G401 (cell line): ENCODE data around the gene DHX34. TPM values are rescaled to one million over a fixed set of nuclear protein-coding genes. Genes with fewer than 3 reads are reported as not detected.
A peak's percentile ranks its signal among the peaks of the same experiment; 100 is the strongest.
"Not testable (repeated sequence)": the region's sequence is repeated elsewhere in the genome, so short reads cannot be mapped to it uniquely, and the experiment has no call there.

ENCODE experiments used
- DNase-seq: peaks from one replicate; pipeline ENCODE4 v3.0.0-alpha.2; 2015; ENCODE audit warnings: low spot score
- in situ Hi-C: cut with HindIII; loops from 2 replicates; pipeline ENCODE4 v1.10.0; 2016; ENCODE audit warnings: low sequenced_read_pairs, mixed read lengths
- total RNA-seq: library from RNA; depleted of rRNA; stranded (reverse); fragments of >200 nt; shearing (Covaris generic); gene quantifications from 2 replicates; pipeline ENCODE4 v1.2.3, GENCODE V29; 2014; rRNA removed

The DHX34 gene, protein sequence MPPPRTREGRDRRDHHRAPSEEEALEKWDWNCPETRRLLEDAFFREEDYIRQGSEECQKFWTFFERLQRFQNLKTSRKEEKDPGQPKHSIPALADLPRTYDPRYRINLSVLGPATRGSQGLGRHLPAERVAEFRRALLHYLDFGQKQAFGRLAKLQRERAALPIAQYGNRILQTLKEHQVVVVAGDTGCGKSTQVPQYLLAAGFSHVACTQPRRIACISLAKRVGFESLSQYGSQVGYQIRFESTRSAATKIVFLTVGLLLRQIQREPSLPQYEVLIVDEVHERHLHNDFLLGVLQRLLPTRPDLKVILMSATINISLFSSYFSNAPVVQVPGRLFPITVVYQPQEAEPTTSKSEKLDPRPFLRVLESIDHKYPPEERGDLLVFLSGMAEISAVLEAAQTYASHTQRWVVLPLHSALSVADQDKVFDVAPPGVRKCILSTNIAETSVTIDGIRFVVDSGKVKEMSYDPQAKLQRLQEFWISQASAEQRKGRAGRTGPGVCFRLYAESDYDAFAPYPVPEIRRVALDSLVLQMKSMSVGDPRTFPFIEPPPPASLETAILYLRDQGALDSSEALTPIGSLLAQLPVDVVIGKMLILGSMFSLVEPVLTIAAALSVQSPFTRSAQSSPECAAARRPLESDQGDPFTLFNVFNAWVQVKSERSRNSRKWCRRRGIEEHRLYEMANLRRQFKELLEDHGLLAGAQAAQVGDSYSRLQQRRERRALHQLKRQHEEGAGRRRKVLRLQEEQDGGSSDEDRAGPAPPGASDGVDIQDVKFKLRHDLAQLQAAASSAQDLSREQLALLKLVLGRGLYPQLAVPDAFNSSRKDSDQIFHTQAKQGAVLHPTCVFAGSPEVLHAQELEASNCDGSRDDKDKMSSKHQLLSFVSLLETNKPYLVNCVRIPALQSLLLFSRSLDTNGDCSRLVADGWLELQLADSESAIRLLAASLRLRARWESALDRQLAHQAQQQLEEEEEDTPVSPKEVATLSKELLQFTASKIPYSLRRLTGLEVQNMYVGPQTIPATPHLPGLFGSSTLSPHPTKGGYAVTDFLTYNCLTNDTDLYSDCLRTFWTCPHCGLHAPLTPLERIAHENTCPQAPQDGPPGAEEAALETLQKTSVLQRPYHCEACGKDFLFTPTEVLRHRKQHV
- 13.9 and 16.7 TPM in 2 replicates for total RNA-seq

DNA sequence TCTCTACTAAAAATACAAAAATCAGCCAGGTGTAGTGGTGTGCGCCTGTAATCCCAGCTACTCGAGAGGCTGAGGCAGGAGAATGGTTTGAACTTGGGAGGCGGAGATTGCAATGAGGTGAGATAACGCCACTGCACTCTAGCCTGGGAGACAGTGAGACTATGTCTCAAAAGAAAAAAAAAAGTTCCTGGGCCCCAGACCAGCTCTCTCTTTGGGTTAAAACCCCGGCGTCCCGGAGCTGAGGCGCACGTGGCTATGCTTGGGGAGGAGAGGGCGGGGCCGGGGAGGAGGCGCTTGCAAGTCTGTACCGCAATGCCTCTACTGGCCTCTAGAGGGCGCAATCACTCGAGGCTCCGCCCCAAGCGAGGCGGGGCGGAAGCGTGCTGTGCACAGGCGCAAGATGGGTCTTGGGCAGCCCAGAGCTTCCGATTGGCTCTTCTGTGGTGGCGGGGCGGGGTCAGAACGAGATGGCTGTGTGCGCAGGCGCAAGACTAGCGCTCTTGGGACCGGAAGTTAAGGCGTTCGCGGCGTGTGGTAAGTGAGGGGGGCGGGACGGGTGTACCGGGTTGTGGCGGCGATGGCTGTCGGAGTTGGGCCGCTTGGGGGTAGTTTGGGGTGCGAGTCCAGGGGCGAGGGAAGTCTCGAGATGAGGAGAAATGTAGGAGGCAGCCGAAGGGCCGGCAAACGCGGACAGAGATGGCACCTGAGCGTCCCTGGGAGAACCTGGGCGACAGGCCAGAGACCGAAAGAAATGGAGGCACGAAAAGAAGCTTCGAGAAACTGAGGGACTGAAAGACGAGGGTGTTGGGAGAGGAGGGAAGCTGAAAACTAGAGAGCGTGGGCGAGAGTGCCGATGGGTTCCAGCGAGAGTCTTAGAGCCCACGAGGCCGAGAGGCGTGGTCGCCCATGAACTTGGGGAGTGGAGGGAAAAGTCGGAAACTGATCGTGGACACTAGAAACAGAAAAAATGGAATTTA, at the start of gene DHX34:
TSS of gene DHX34 (plus strand) at position 497 of the 977 bp plus-strand sequence. CDS start 3,716 bp downstream, outside the sequence.
- in situ Hi-C loops, result no loop called here
- peak; percentile 98 for DNase-seq

DNA sequence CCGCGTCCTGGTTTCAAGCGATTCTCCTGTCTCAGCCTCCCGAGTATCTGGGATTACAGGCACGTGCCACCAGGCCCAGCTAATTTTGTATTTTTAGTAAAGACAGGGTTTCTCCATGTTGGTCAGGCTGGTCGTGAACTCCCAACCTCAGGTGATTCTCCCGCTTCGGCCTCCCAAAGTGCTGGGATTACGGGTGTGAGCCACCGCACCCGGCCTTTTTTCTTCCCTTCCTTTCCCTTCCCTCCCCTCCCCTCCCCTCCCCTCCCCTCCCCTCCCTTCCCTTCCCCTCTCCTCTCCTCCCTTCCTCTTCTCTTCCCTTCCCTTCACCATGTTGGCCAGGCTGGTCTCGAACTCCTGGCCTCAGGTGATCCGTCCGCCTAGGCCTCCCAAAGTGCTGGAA, 48.2 kb upstream of the DHX34 start:
- in situ Hi-C loops, result not testable (repeated sequence)

DNA sequence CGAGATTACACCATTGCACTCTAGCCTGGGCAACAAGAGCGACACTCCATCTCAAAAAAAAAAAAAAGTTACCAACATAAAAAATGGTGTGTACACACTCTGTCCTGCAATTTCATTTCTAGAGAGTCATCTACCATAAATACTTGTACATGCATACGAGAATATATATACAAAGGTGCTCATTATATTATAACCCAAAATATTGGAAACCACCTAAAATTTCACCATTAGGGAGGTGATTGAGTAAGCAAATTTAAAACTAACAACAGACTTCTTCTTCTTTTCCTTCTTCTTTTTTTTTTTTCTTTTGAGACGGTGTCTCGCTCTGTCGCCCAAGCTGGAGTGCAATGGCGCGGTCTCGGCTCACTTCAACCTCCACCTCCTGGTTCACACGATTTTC, 46.9 kb upstream of the DHX34 start:
- no peak for DNase-seq
- in situ Hi-C loops, result no loop called here

More for the DNA sequence above, 48.2 kb upstream of the DHX34 start:
- not testable (repeated sequence) for DNase-seq

DNA sequence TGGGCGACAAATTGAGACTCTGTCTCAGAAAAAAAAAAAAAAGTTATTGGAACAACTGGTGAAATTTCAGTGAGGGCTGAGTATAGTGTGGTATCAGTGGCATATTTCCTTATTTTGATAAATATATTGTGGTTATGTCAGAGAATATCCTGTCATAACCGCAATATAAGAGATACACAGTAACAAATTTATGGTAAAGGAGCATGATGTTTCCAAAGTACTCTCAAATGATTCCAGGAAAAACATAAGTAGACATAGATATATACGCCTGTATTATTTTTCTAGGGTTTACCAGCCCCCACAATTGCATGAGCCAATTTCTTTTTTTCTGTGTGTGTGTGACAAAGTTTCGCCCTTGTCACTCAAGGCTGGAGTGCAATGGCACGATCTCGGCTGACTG, 45.1 kb upstream of the DHX34 start:
- DNase-seq, result no peak
- in situ Hi-C loops, result no loop called here

DNA sequence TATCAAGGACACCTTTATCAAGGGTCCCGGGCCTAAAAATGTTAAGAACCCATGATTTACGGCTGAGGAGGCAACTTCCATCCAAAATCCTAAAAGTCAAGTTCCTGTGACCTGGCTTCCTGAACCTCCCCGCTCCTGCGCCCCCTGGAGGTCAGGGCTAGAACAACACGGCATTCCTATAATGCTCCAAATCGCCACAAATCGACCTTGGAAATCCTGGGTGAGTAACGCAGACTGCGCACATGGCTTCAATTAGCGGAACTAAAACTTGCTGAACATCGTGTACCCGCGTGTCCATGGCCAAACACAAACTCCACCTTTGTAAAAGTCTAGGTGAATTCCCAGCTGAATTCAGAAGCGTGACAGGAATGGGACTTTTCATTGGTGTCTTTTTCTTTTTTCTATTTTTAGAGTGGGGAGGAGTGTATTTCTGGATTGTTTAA, 43.8 kb upstream of the DHX34 start:
- in situ Hi-C loops, result no loop called here
- peak; percentile 34 for DNase-seq

DNA sequence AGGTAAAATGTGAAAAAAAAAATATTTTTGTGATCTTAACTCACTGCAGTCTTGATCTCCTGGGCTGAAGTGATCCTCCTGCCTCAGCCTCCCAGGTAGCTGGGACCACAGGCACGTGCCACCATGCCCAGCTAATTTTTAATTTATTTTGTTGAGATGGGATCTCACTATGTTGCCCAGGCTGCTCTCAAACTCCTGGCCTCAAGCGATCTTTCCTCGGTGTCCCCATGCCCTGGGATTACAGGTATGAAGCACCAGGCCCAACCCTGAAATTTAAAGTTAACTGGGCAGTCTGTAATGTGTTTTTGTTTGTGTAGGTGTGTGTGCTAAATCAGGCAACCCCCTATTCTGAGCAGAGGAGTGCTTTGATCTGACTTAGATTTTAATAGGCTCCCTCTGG, 42.8 kb upstream of the DHX34 start:
- in situ Hi-C loops, result no loop called here
- no peak for DNase-seq

DNA sequence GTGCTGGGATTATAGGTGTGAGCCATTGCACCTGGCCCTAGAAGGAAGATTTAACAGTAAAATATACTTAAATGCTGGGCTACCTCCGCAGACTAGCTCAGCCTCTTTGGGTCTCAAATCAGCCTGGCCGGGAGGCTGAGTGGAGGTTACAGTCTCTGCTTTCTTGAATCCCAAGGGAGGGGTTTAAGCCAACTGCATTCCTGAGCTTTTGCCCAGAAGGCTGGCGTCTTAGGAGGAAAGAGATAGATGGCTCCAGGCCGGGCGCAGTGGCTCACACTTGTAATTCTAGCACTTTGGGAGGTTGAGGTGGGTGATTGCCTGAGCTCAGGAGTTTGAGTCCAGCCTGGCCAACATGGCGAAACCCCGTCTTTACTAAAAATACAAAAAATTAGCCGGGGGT, 40.1 kb upstream of the DHX34 start:
- no peak for DNase-seq
- in situ Hi-C loops, result no loop called here

DNA sequence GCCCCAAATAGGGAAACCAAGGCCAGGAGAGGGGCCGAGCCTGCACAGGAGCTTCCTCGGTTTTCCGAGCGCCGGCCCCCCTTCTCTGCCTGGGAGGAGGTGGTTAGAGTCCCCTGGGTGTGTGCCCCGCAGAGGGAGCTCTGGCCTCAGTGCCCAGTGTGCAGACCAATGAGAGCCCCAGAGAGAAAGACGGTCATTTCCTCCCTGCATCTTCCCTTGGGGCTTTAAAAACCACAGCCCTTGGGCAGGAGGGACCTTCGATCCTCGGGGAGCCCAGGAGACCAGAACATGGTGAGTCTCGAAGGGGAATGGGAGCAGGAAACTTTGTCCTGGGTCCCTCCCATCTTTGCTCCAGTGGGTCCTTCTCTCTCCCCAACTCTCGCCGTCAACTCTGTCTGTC, 39.5 kb upstream of the DHX34 start, which contains the start of gene C5AR1:
TSS of gene C5AR1 (plus strand) at position 254 of the 400 bp plus-strand sequence. CDS start at position 289, 35 bp downstream.
- in situ Hi-C loops, result no loop called here
- no peak for DNase-seq

DNA sequence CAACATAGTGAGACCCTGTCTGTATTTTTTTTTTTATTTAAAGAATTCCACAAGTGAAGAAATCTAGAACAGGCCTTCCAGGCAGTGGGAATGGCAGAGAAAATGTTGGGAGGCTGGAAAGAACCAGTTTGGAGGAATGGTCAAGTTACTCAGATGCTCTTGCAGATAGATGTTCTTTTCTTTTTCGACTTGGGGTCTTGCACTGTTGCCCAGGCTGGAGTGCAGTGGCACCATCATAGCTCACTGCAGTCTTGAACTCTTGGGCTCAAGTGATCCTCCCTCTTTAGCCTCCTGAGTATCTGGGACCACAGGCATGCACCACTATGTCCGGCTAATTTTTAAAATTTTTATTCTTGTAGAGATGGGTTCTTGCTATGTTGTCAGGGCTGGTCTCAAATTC, 38.8 kb upstream of the DHX34 start:
- in situ Hi-C loops, result no loop called here
- DNase-seq, result no peak

DNA sequence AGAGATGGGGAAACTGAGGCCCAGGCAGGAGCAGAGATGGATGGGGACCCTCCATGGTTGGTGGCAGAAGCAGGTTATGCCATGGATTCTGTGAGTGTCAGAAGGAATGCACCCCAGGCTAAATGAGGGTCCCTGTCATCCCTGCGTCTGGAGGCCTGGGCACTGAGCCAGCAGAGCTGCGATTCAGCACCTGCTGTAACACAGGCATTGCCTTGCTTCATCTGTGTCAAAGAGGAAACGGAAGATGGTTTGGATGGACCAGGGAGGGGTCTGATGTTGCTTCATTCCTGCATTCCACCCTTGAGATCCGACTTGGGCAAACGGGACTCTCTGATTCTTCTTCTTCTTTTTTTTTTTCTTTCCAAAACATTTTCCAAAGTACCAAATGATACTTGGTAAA, 38.3 kb upstream of the DHX34 start:
- DNase-seq, result no peak
- in situ Hi-C loops, result no loop called here

DNA sequence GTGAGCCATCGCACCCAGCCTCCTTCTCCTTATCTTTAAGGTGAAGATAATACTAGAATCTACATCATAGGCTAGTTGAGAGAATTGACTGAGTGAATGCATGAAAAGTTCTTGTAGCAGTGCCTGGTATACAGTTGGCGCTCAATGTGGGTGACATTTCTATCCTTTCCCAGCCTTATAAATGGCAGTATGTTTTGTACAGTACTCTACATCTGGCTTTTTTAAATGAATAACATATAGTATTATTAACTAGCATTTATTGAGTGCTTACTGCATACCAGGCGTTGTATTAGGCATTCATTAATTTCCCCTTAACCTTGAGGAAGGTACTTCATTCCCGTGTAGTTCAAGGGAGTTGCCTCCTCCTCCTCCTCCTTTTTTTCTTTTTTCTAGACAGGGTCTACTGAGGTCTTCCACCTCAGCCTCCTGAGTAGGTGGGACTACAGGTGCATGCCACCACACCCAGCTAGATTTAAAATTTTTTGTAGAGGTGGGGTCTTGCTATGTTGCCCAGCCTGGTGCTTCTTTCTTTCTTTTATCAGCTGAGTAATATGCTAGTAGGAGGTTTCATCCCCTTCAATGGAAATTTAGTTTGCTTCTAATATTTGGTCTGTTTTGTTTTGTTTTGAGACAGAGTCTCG, 36.6 kb upstream of the DHX34 start:
- no peak for DNase-seq
- in situ Hi-C loops, result no loop called here

DNA sequence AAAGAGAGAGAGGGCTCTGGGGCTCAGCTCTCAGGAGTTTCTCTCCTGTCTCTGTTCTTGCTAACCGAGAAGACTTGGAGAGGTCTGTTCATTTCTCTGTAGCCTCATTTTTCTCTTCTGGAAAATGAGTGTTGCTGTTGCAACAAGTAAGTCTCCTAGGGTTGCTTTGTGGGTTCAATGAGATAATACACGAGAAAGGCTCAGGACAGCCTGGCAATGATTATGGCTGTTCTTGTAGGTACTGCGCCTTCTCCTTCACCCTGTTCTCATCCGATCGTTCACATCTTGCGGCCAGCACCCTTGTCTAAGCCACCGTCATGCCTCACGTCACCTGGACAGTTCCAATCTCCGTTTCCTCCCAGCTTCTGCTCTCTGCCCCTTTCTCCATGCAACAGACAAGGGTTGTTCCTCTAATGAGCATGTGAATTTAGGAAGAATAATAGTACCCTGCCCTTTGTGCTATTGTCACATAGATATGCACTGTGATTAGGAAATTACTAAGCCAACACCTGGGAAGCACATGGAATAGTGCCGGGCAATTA, 35.3 kb upstream of the DHX34 start:
- DNase-seq, result no peak
- in situ Hi-C loops, result no loop called here

DNA sequence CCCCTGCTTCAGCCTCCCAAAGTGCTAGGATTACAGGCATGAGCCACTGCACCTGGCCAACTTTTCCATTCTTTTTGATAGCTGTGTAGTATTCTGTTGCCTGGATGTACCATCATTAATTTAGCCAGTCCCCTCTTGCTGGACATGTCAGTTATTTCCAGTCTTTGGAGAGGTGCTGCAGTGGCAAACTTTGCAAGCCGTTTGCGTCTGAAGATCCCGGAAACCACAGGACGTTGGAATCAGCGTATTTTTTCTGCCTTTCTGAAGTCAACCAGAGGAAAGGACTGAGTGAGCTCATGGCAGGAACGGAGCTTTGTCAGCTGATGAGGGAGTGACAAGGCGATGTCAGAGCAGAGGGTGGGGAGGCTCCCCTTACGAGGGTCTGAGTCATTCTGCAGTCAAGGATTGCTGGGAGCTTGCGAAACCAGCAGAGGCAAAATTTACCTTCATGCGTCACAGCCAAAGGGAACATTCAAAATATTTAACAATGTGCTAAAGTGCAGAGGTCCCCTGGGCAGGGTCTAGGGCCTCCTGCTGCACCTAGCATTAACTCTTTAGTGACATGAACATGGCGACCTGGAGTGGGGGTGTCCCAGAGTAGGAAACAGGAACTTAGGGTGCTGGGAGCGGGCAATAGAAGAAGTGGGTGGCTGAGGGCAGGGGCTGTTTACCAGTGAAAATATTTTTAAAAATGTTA, 33.8 kb upstream of the DHX34 start:
- in situ Hi-C loops, result no loop called here
- DNase-seq, result no peak

DNA sequence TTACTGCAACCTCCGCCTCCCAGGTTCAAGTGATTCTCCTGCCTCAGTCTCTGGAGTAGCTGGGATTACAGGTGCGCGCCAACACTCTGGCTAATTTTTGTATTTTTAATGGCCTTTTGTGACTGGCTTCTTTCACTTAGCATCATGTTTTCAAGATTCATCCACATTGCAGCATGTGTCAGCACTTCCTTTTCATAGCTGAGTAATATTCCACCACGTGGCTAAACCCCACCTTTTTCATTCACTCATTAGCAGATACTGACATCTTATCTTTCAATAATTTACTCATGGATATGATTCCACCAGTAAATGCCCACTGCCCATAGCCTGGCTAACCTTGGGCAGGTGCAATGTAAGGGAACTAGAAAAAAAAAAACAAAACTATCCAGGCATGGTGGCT, 32.6 kb upstream of the DHX34 start:
- no peak for DNase-seq
- in situ Hi-C loops, result no loop called here

DNA sequence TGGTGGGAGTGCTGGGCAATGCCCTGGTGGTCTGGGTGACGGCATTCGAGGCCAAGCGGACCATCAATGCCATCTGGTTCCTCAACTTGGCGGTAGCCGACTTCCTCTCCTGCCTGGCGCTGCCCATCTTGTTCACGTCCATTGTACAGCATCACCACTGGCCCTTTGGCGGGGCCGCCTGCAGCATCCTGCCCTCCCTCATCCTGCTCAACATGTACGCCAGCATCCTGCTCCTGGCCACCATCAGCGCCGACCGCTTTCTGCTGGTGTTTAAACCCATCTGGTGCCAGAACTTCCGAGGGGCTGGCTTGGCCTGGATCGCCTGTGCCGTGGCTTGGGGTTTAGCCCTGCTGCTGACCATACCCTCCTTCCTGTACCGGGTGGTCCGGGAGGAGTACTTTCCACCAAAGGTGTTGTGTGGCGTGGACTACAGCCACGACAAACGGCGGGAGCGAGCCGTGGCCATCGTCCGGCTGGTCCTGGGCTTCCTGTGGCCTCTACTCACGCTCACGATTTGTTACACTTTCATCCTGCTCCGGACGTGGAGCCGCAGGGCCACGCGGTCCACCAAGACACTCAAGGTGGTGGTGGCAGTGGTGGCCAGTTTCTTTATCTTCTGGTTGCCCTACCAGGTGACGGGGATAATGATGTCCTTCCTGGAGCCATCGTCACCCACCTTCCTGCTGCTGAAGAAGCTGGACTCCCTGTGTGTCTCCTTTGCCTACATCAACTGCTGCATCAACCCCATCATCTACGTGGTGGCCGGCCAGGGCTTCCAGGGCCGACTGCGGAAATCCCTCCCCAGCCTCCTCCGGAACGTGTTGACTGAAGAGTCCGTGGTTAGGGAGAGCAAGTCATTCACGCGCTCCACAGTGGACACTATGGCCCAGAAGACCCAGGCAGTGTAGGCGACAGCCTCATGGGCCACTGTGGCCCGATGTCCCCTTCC, 28.9 kb upstream of the DHX34 start:
- in situ Hi-C loops, result no loop called here
- no peak for DNase-seq

DNA sequence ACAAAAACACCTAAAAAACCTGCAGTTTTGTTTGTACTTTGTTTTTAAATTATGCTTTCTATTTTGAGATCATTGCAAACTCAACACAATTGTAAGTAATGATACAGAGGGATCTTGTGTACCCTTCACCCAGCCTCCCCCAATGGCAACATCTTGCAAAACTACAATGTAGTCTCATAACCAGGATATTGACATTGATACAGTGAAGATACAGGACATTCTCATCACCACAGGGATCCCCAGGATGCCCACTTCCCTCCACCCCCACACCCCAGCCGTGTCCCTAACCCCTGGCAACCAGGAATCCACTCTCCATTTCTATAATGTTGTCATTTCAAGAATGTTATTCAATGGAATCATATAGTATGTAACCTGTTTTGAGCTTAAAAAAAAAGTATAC, 27.5 kb upstream of the DHX34 start:
- in situ Hi-C loops, result no loop called here

More for the DNA sequence above, 27.5 kb upstream of the DHX34 start:
- no peak for DNase-seq
